PFSK-1 (cell line): Measurements from ENCODE around the gene ANAPC2.

Experiments used
- POLR2AphosphoS5 ChIP-seq: IDR thresholded peaks from 2 replicates; pipeline ENCODE4 v1.6.1; 2012; ENCODE audit warnings: low read depth, mild to moderate bottlenecking, control low read depth, low read length, moderate library complexity
- REST ChIP-seq, 2 experiments: IDR thresholded peaks; 2 replicates each; pipeline versions ENCODE4 v1.6.1 to v1.8.0; 2011 to 2012; ENCODE audit warnings: low read depth in 2 of 2, low read length in 2 of 2, control low read depth in 1 of 2, inconsistent platforms in 1 of 2, mild to moderate bottlenecking in 1 of 2, moderate library complexity in 1 of 2; ENCODE audit not compliant: insufficient read depth in 1 of 2
- SIN3A ChIP-seq: IDR thresholded peaks from 2 replicates; pipeline ENCODE4 v1.6.1; 2012; ENCODE audit warnings: mild to moderate bottlenecking, low read length, moderate library complexity, borderline replicate concordance; ENCODE audit not compliant: insufficient read depth
- TAF1 ChIP-seq: IDR thresholded peaks from 2 replicates; pipeline ENCODE4 v1.6.1; 2012; ENCODE audit warnings: low read length, control low read depth, borderline replicate concordance; ENCODE audit not compliant: insufficient read depth

DNA sequence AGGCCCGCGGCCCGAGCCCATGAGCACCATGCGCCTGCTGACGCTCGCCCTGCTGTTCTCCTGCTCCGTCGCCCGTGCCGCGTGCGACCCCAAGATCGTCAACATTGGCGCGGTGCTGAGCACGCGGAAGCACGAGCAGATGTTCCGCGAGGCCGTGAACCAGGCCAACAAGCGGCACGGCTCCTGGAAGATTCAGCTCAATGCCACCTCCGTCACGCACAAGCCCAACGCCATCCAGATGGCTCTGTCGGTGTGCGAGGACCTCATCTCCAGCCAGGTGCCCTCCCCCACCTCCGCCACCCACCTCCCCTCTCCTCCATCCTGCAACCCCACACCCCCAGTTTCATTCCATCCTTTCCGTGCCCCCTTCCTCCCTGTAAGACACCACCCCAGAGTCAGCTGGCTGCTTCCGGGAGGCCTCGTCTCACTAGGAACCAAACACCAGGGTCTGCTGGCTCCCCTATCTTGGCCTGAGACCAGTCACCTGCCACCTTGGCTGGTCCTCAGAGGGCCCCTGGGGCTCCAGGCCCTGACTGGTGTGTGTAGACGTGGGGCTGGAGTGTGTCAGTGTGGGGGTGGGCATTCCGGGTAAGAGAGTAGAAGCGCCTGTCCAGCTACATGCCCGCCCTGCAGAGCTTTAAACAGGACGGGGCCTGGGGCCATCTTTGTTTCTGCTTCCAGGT, 48.8 kb downstream of the ANAPC2 start:
- no peak for TF ChIP-seq SIN3A
- TF ChIP-seq REST (IDR thresholded peaks at IDR 0.05; ENCODE audit: insufficient read depth in 1 of 2, low read depth in 2 of 2, low read length in 2 of 2), result no peak
- TF ChIP-seq POLR2AphosphoS5, result no peak
- no peak for TF ChIP-seq TAF1
